Heart right ventricle (tissue), 16 donors: ENCODE results near the gene CPEB1. TPM values are rescaled to one million over a fixed set of nuclear protein-coding genes. Genes with fewer than 3 reads are reported as not detected.

Experiments used
- ATAC-seq, 8 donors: fragments of 200-7000 bp; cut with Tn5 transposase; one replicate each; pipeline ENCODE4 v1.9.1; 2020; ENCODE audit warnings: mild to moderate bottlenecking in 8 of 8, moderate library complexity in 8 of 8, moderate number of reproducible peaks in 1 of 8
- DNase-seq, 2 donors: peaks; one replicate each; pipeline ENCODE4 v3.0.0-alpha.2; 2020
- H3K27ac ChIP-seq, 10 donors: fragments of 200-600 bp; sonication (generic) in 2 of 10; one replicate each; pipeline versions ENCODE4 v1.5.0 to v1.8.0; 2020 to 2022; ENCODE audit warnings: mild to moderate bottlenecking in 3 of 10
- H3K27me3 ChIP-seq, 7 donors: fragments of 200-600 bp; one replicate each; pipeline ENCODE4 v1.8.0; 2021 to 2022; ENCODE audit warnings: mild to moderate bottlenecking in 2 of 7
- H3K36me3 ChIP-seq, 9 donors: fragments of 200-600 bp; sonication (generic) in 1 of 9; one replicate each; pipeline versions ENCODE4 v1.5.0 to v1.8.0; 2020 to 2022; ENCODE audit warnings: mild to moderate bottlenecking in 2 of 9
- H3K4me1 ChIP-seq, 9 donors: fragments of 200-600 bp; sonication (generic) in 1 of 9; one replicate each; pipeline versions ENCODE4 v1.5.0 to v1.8.0; 2020 to 2022; ENCODE audit warnings: mild to moderate bottlenecking in 4 of 9
- H3K4me3 ChIP-seq, 10 donors: fragments of 200-600 bp; sonication (generic) in 2 of 10; one replicate each; pipeline versions ENCODE4 v1.5.0 to v1.8.0; 2020 to 2022; ENCODE audit warnings: mild to moderate bottlenecking in 7 of 10, moderate library complexity in 2 of 10
- H3K9me3 ChIP-seq, 11 donors: fragments of 200-600 bp in 10 of 11; sonication (generic) in 2 of 11; one replicate each; pipeline versions ENCODE4 v1.5.0 to v1.8.0; 2013 to 2022; ENCODE audit warnings: mild to moderate bottlenecking in 2 of 11, control low read depth in 1 of 11, moderate library complexity in 1 of 11
- WGBS, 2 donors: extraction: QIAGEN DNeasy Blood & Tissue Kit; methylation state at CpG; one replicate each; pipeline ENCODE4 v1.1.7; 2013; ENCODE audit warnings: inconsistent platforms in 1 of 2; 5-methylcytosine and 5-hydroxymethylcytosine counted together
- intact Hi-C, 10 donors: fragments of 100-400 bp; cut with DNase I; formaldehyde crosslinking; loops; one replicate each; pipeline versions ENCODE4 v1.11.1 to v1.14.2; 2022
- polyA plus RNA-seq, 2 donors: library from polyadenylated mRNA; stranded (reverse); fragments of 200-250 nt; gene quantifications; one replicate each; pipeline ENCODE4 v1.2.3, GENCODE V29; 2013
- total RNA-seq, 10 donors: library from RNA; stranded (reverse); fragmentation: NEBNext Ultra II Directional in 3 of 10; extraction: Animal tissue kit (Norgen Biotek cat#: 25700) in 3 of 10; gene quantifications; one replicate each; pipeline versions ENCODE4 v1.2.1 to v1.2.4, GENCODE V29; 2021 to 2023
- TF ChIP-seq, protein P1 (sequence below), 9 donors: fragments of 200-600 bp; sonication (generic) in 2 of 9; IDR thresholded peaks; one replicate each; pipeline versions ENCODE4 v1.5.0 to v1.8.0; 2021 to 2022; ENCODE audit warnings: antibody characterized with exemption in 9 of 9, mild to moderate bottlenecking in 5 of 9, moderate library complexity in 1 of 9
- donor health status: Arrhythmogenic right ventricular cardiomyopathy.
- donor health status: ischemic (EF 13 %, LVEDD 7.1; RV severe dilation, severe dysfunction).
- donor health status: healthy with polysubstance abuse.
- donor health status: DM: no; HTN: yes; CAD: no.
- donor health status: DM: no; HTN: no; CAD: no.
- donor health status: ischemic (EF 25% LVEDD 6.9; RV normal size, moderate dysfunction).
- donor health status: ischemic (EF 25% LVEDD 5.7; RV mildly dilated, moderate dysfunction).
- donor health status: healthy.
- donor health status: DM: yes; HTN: yes; CAD: no.
- donor health status: Ischemic cardiomyopathy.
- donor health status: ischemic (EF 35%, LVEDD 5.7; RV mildly dilated, moderate dysfunction).
- donor health status: nonischemic (EF 11% LVEDD 7.7; RV severe dilation, severe dysfunction).
- donor health status: DM: yes; HTN: yes; CAD: no.
- donor health status: PGD.
- donor health status: ischemic (EF 29% LVEDD 5.4; RV normal size, mild dysfunction).
- donor health status: nonischemic (EF 23%, LVEDD 6.1; RV moderate dilation, normal function).

CPEB1 gene
- total and polyA plus RNA-seq, 12 donors: 0.20 to 5.2 (median 1.4) TPM

DNA sequence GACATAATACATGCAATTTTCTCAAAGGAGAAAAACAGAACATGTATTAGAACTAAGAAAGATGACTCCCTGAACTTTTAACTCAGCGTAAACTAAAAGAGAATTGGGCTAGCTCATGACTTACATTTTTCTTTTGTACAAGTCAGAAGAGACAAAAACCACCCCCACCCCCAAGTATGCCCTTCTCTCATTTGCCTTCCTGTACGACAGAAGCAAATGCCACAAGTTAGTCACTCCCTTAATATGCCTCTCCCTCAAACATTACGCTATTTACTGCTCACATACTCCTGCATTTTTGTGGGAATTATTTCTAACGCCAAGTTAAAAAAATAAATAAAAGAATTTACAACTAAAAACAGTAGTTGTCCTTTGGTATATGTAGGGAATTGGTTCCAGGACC is 22.0 kb downstream of the CPEB1 start:
- intact Hi-C loops: no loop called here
- DNase-seq (no peak), ATAC-seq (no peak)
- no peaks in the 10 kb centered on the region for H3K4me1 ChIP-seq
- H3K27ac ChIP-seq: no peak overlapping the region
- H3K27me3 ChIP-seq: peaks cover 0 to 2% (median 0%) of the 10 kb centered on the region in 7 donors
- no peak overlapping the region for H3K4me3 ChIP-seq
- no peaks in the 10 kb centered on the region for H3K36me3 ChIP-seq
- no peaks in the 10 kb centered on the region for H3K9me3 ChIP-seq
- 80 to 85% methylated on average over 4 of the region's 4 CpGs for WGBS, 2 donors
- TF ChIP-seq, protein P1, sequence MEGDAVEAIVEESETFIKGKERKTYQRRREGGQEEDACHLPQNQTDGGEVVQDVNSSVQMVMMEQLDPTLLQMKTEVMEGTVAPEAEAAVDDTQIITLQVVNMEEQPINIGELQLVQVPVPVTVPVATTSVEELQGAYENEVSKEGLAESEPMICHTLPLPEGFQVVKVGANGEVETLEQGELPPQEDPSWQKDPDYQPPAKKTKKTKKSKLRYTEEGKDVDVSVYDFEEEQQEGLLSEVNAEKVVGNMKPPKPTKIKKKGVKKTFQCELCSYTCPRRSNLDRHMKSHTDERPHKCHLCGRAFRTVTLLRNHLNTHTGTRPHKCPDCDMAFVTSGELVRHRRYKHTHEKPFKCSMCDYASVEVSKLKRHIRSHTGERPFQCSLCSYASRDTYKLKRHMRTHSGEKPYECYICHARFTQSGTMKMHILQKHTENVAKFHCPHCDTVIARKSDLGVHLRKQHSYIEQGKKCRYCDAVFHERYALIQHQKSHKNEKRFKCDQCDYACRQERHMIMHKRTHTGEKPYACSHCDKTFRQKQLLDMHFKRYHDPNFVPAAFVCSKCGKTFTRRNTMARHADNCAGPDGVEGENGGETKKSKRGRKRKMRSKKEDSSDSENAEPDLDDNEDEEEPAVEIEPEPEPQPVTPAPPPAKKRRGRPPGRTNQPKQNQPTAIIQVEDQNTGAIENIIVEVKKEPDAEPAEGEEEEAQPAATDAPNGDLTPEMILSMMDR (IDR thresholded peaks at IDR 0.05): no peak

- Histone ChIP-seq H3K36me3 (no peaks in the 10 kb centered on the region), H3K4me3 (no peak overlapping the region), H3K27ac (no peak overlapping the region), H3K27me3 (peaks cover 0 to 2% (median 0%) of the 10 kb centered on the region in 7 donors), H3K4me1 (no peaks in the 10 kb centered on the region), H3K9me3 (no peaks in the 10 kb centered on the region)
- ATAC-seq (no peak), DNase-seq (no peak)
- TF ChIP-seq, protein P1 (IDR thresholded peaks at IDR 0.05): no peak
- intact Hi-C loops: no loop called here
- WGBS, 2 donors: 87 to 92% methylated on average over 3 of the region's 3 CpGs
Measured at GRCh38 chr15:82624438-82624837, 22.7 kb downstream of the CPEB1 start.

DNA sequence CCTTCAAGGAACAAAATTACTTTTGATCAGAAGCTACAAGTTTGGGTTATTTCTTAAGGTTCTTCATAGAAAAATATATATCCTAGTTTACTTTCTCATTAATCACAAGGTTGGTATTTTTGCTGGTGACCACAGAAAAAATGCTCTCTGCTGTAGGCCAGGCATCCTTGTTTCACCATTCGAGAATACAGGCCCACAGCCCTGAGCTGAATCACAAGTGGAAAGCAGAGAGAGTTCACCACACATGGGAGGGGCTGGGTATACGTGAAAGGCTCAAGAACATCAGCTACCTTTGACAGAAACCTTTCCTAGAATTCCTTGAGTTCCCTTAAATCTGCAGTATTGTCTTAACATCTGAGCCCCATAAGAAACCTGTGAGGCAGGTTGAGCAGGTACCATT is 23.2 kb downstream of the CPEB1 start:
- Histone ChIP-seq H3K9me3 (no peaks in the 10 kb centered on the region), H3K4me3 (no peak overlapping the region), H3K27ac (no peak overlapping the region), H3K36me3 (no peaks in the 10 kb centered on the region), H3K27me3 (peaks cover 0 to 2% (median 0%) of the 10 kb centered on the region in 7 donors), H3K4me1 (no peaks in the 10 kb centered on the region)
- intact Hi-C loops: no loop called here
- WGBS, 2 donors: 69 to 70% methylated on average over 2 of the region's 2 CpGs
- ATAC-seq: no peak
- TF ChIP-seq, protein P1 (IDR thresholded peaks at IDR 0.05): no peak
- DNase-seq: no peak

GRCh38 chr15:82621970-82622369 is 25.2 kb downstream of the CPEB1 start:
- ATAC-seq (no peak), DNase-seq (no peak)
- Histone ChIP-seq H3K27ac (no peak overlapping the region), H3K36me3 (no peaks in the 10 kb centered on the region), H3K4me1 (no peaks in the 10 kb centered on the region), H3K27me3 (peaks cover 0 to 3% (median 0%) of the 10 kb centered on the region in 7 donors), H3K9me3 (no peaks in the 10 kb centered on the region), H3K4me3 (no peak overlapping the region)
- intact Hi-C loops: no loop called here
- TF ChIP-seq, protein P1 (IDR thresholded peaks at IDR 0.05): no peak
- WGBS, 2 donors: 13 to 39% methylated on average over 1 of the region's 1 CpG
